Gastroesophageal sphincter (tissue), 3 donors: Measurements from ENCODE around the gene ZNF146.
"Not testable (repeated sequence)": the region's sequence is repeated elsewhere in the genome, so short reads cannot be mapped to it uniquely, and the experiment has no call there.

Experiments
- CTCF ChIP-seq, 4 experiments: fragments of 200-600 bp in 2 of 4; fragments of 450-650 bp in 2 of 4; sonication (generic) in 1 of 4; IDR thresholded peaks; one replicate each; pipeline ENCODE4 v1.5.1; 2017 to 2019; ENCODE audit warnings: antibody characterized with exemption in 4 of 4, mild to moderate bottlenecking in 2 of 4, moderate library complexity in 2 of 4
- EP300 ChIP-seq: sonication (generic); formaldehyde crosslinking; IDR thresholded peaks from one replicate; pipeline ENCODE4 v1.6.1; 2017; ENCODE audit warnings: antibody characterized with exemption, mild to moderate bottlenecking
- POLR2A ChIP-seq, 2 donors: fragments of 450-650 bp; IDR thresholded peaks; one replicate each; pipeline ENCODE4 v1.6.1; 2017; ENCODE audit warnings: antibody characterized with exemption in 2 of 2, mild to moderate bottlenecking in 2 of 2, moderate library complexity in 1 of 2

GRCh38 chr19:36233626-36234025, 18.7 kb downstream of the ZNF146 start:
- TF ChIP-seq POLR2A (IDR thresholded peaks at IDR 0.05); CTCF (IDR thresholded peaks at IDR 0.05); EP300: not testable (repeated sequence)
